GM18499 (cell line): ENCODE results near the gene IL17C.

Experiments used
- ATAC-seq: cut with Tn5 transposase; IDR thresholded peaks from one replicate; pipeline ENCODE4 v1.9.1; 2021; ENCODE audit warnings: moderate number of reproducible peaks; ENCODE audit not compliant: insufficient read depth, unreplicated experiment

IL17C gene

DNA sequence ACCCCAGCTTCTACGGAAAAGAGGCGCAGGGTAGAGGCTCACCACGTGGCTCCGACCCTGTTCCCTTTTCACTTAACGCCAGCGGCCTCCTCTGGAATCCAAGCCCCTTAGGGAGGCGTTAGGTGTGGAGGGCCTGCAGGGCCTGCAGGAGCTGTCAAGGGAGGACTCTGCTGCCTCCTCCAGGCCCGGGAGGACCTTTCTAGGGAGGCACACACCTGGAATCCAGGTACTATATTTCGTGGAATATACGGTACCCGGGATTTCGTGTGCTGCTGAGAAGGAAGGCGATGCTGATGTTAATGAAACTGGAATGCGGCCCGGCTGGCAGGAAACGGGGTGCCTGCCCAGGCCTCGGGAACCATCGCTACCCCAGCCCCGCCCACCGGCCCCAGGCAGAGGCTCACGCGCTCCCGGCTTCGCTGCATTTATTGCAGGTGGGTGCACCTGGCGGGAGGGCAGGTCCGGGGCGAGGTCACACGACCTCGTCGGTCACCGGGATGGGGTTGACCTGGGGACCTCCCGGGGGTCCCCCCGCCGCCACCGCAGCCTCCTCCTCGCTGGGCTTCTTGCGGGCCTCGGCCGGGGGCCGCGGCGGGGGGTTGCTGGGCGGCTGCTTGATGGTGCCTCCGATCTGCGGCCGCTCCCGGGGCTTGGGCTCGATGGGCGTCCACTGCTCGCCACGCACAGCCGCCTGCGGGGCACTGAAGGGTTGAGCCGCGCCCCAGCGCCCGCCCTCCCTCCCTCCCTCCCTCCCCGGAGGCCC is 4.7 kb downstream of the IL17C start:
- no peak for ATAC-seq

GRCh38 chr16:88643644-88643932 is 5.2 kb downstream of the IL17C start:
- ATAC-seq = no peak

DNA sequence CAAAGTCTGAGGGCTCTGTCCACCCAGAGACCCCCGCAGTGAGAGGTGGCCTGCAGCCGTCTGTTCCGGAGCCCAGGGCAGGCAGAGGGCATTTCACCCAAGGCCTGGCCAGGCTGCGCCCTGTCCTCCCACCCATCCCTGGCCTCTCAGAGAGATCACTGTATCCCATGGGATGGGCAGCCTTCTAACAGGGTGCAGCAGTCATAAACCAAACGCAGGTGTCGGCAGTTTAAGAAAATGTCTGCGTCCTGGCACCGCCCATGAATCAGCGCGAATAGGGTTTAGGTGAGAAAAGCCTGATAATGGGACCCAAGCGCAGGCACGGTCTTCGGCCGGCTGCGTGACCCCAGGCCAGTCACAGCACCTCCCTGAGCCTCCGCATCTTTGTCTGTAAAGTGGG is 7.1 kb downstream of the IL17C start:
- no peak for ATAC-seq

- no peak for ATAC-seq
Observed at GRCh38 chr16:88645941-88646340, 7.6 kb downstream of the IL17C start.

DNA sequence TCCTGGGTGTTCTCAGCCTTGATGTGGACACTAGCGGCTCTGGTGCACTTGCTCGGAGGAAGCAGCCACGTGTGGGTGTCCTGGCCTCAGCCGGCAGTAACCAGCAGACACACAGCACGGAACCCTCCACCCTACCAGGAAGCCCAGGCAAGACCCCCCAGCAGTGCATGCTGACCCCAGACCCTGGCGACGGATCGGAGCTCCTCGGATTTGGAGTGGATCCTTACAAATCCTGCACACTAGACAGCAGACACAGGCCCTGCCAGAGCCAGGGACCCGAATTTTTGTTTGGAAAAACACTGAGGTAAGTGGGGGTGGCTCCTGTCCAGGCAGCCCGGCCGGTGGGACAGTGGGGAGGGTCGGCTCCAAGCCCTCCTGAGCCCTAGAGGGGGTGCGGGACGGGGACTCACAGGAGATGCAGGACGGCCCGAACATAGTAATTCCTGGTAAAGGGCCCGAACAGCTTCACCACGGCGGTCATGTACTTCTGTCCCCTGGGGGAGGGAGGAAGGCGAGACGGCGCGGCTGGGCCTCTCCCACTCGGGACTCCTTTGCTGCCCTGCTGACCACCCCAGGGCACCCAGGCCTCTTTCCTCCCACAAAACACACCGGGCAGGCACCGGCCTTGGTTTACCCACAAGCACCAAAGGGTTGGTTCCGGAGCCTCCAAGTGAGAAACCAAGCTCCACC is 8.1 kb downstream of the IL17C start:
- ATAC-seq = no peak

- ATAC-seq = no peak
Observed at GRCh38 chr16:88647178-88648070, 9.1 kb downstream of the IL17C start.

GRCh38 chr16:88649195-88649923 is 11.0 kb downstream of the IL17C start:
- no peak for ATAC-seq

GRCh38 chr16:88649924-88650748 is 11.8 kb downstream of the IL17C start:
- ATAC-seq = no peak

DNA sequence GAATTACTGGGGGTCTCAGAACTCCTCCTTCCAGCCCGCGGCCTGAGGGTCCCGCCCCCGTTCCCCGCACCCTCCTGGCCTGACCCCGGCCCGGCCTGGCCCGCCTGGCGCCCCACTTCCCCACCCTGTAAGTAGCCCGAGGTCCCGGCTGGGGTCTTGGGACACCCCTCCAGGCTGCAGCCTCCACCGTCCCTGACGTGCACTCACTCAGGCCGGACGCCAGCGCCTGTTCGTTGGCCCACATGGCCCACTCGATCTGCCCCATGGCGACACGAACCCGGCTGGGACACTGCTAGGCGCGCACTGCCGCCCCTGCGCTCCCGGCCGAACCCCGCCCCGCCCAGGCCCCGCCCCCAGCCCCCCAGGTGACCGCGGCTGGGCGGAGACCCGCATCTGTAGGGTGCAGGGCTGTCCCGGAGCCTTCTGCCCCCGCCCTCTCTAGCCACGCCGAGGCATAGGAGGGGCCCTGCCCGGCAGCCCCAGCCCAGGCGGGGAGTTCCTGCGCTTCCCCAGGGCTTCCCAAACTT is 12.4 kb downstream of the IL17C start, which contains the start of gene CYBA:
Gene CYBA (minus strand): TSS at position 305 of the 527 bp plus-strand sequence. CDS start 40 bp downstream, at position 265.
- peak; percentile 39 for ATAC-seq

GRCh38 chr16:88651276-88651988 is 13.1 kb downstream of the IL17C start:
- peak; percentile 46 for ATAC-seq

- no peak for ATAC-seq
Observed at GRCh38 chr16:88651989-88652761, 13.8 kb downstream of the IL17C start.

GRCh38 chr16:88652762-88653063 is 14.3 kb downstream of the IL17C start:
- no peak for ATAC-seq

DNA sequence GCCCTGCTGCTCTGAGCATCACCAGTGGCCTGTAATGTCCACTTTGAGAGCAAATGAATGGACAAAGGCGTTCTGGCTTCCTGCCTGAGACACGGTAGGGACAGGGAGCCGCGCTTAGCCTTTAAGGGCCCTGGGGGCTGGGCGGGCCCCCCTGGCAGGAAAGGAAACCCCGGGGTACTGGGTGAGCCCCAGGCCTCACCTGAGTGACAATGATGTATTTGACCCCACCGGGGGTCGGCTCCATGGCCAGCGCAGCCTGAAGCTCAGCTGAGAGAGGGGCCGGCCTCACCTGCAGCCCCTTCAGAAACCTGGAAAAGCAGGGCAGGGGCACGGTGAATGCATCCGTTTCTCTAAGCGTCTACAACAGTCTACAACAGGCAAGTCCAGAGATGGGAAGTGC is 14.7 kb downstream of the IL17C start:
- ATAC-seq = no peak

- no peak for ATAC-seq
Observed at GRCh38 chr16:88653596-88654362, 15.4 kb downstream of the IL17C start.

DNA sequence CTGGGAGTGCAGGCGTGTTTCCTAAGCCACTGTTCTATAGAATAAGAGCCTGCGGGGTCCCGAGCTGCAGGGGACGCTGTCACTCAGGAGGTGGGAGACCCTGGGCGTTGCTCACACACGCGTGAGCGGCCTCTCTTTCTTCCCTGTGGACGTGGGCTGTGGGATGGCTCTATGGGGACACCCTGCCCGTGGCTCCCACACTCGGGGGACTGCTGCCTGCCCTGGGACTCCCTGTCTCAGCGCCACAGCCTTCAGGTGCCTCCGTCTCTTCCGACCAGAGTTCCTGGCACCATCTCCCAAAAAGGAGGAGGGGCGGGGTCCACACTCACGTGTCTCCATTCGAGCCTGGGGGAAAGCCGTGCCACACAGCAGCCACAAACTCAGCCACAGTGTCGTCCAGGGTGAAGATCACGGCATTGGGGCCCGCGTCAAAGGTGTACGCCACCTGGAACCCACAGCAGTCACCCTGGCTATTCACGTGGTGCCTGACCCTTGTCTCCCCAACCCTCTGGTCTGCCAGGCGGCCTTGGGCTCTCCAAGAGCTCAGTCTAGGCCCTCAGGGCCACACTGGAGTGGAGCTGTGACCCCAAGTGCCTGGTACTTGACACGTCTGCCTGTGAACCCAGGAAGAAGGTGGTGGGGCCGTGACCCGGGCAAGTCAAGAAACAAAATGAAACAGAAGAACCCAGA is 16.1 kb downstream of the IL17C start:
- no peak for ATAC-seq

- ATAC-seq = no peak
Observed at GRCh38 chr16:88655053-88655732, 16.8 kb downstream of the IL17C start.
